ENCODE results near the gene REV3L. TPM values are rescaled to one million over a fixed set of nuclear protein-coding genes. Genes with fewer than 3 reads are reported as not detected.

REV3L gene
- total RNA-seq, 4 donors from 2014 or later, result 25.9 to 79.1 (median 49.0) TPM

- Histone ChIP-seq H3K9me3 (no peaks in the 10 kb centered on the region), H3K27ac (peak overlapping the region; percentile 95 to 100 (median 99)), H3K27me3 (no peaks in the 10 kb centered on the region), H3K4me3 (peak overlapping the region; percentile 79 to 96 (median 88)), H3K36me3 (no peaks in the 10 kb centered on the region), H3K4me1 (peaks cover 54 to 57% of the 10 kb centered on the region in 2 donors)
- peak in 1 of 5 experiments; percentile 10 for TF ChIP-seq CTCF (IDR thresholded peaks at IDR 0.05 in 4 of 5, conservative IDR thresholded peaks at IDR 0.05 in 1 of 5)
- peak in 1 of 2 donors; percentile 22 for TF ChIP-seq POLR2A (IDR thresholded peaks at IDR 0.05)
- in situ Hi-C loops (cut with MboI; ENCODE audit: low sequenced_read_pairs in 4 of 4), result loop anchor here in 1 of 4 donors (10.0 kb wide), 1 partner anchor 122 kb away; the partner anchor contains the start of gene TRAF3IP2
- ATAC-seq (peak; percentile 33 to 34), DNase-seq (peak; percentile 32 to 54)
- intact Hi-C loops (cut with DNase I; ENCODE audit: low total_unique reads), result loop anchor here (2.0 to 10.0 kb wide), 5 partner anchors 145 to 608 kb away; partner anchors contain the start of genes AMD1 and FYN
Measured at GRCh38 chr6:111482188-111482958, 645 bp downstream of the REV3L start.

- in situ Hi-C loops (cut with MboI; ENCODE audit: low sequenced_read_pairs in 4 of 4) (loop anchor here in 1 of 4 donors (10.0 kb wide), 1 partner anchor 123 kb away; the partner anchor contains the start of gene TRAF3IP2), intact Hi-C loops (cut with DNase I; ENCODE audit: low total_unique reads) (loop anchor here (2.0 to 10.0 kb wide), 5 partner anchors 145 to 607 kb away; partner anchors contain the start of genes AMD1 and FYN)
- DNase-seq, result no peak
- TF ChIP-seq POLR2A (IDR thresholded peaks at IDR 0.05) (no peak), CTCF (IDR thresholded peaks at IDR 0.05 in 4 of 5, conservative IDR thresholded peaks at IDR 0.05 in 1 of 5) (no peak)
- peak overlapping the region; percentile 95 to 100 (median 99) for H3K27ac ChIP-seq
- H3K27me3 ChIP-seq, result no peaks in the 10 kb centered on the region
- H3K9me3 ChIP-seq, result no peaks in the 10 kb centered on the region
- no peak for ATAC-seq
- H3K36me3 ChIP-seq, result no peaks in the 10 kb centered on the region
- peak overlapping the region; percentile 79 to 96 (median 88) for H3K4me3 ChIP-seq
- H3K4me1 ChIP-seq, result peaks cover 59 to 61% of the 10 kb centered on the region in 2 donors
Measured at GRCh38 chr6:111481836-111482187, 1.2 kb downstream of the REV3L start.

GRCh38 chr6:111480988-111481822, 1.8 kb downstream of the REV3L start:
- in situ Hi-C loops (cut with MboI; ENCODE audit: low sequenced_read_pairs in 4 of 4), result loop anchor here in 1 of 4 donors (10.0 kb wide), 1 partner anchor 124 kb away; the partner anchor contains the start of gene TRAF3IP2
- Histone ChIP-seq H3K27ac (peak overlapping the region; percentile 95 to 100 (median 99)), H3K4me3 (peak overlapping the region; percentile 79 to 96 (median 88)), H3K27me3 (no peaks in the 10 kb centered on the region), H3K4me1 (peaks cover 58 to 59% of the 10 kb centered on the region in 2 donors), H3K36me3 (no peaks in the 10 kb centered on the region), H3K9me3 (no peaks in the 10 kb centered on the region)
- no peak for DNase-seq
- ATAC-seq, result no peak
- intact Hi-C loops (cut with DNase I; ENCODE audit: low total_unique reads), result loop anchor here (5.0 to 10.0 kb wide), 3 partner anchors 146 to 606 kb away; partner anchors contain the start of genes AMD1 and FYN
- TF ChIP-seq POLR2A (IDR thresholded peaks at IDR 0.05), result no peak
- no peak for TF ChIP-seq CTCF (IDR thresholded peaks at IDR 0.05 in 4 of 5, conservative IDR thresholded peaks at IDR 0.05 in 1 of 5)

GRCh38 chr6:111478749-111479148, 4.3 kb downstream of the REV3L start:
- H3K9me3 ChIP-seq, result no peaks in the 10 kb centered on the region
- TF ChIP-seq POLR2A (IDR thresholded peaks at IDR 0.05), result no peak
- TF ChIP-seq CTCF (IDR thresholded peaks at IDR 0.05 in 4 of 5, conservative IDR thresholded peaks at IDR 0.05 in 1 of 5), result peak in 2 of 5 experiments; percentile 32 to 40
- H3K4me3 ChIP-seq, result peak overlapping the region in 1 of 4 donors; percentile 20
- ATAC-seq (no peak), DNase-seq (no peak)
- H3K36me3 ChIP-seq, result no peaks in the 10 kb centered on the region
- in situ Hi-C loops (cut with MboI; ENCODE audit: low sequenced_read_pairs in 4 of 4) (no loop called here), intact Hi-C loops (cut with DNase I; ENCODE audit: low total_unique reads) (no loop called here)
- no peaks in the 10 kb centered on the region for H3K27me3 ChIP-seq
- peak overlapping the region; percentile 95 to 100 (median 99) for H3K27ac ChIP-seq
- peaks cover 44 to 62% of the 10 kb centered on the region in 2 donors for H3K4me1 ChIP-seq

Data from gastrocnemius medialis (tissue), 4 donors.